ENCODE measurements around the gene NSD2. TPM values are rescaled to one million over a fixed set of nuclear protein-coding genes. Genes with fewer than 3 reads are reported as not detected.

NSD2 gene
- total RNA-seq, 1 experiment from 2014 or later, result 122 TPM

GRCh38 chr4:1822568-1823544, 48.3 kb upstream of the NSD2 start:
- peaks cover 1% of the 10 kb centered on the region; the same call in 1 of the 2 replicates for H3K36me3 ChIP-seq (ENCODE audit: control insufficient read depth, insufficient read depth, low read length)
- H3K9me3 Mint-ChIP-seq (ENCODE audit: unreplicated experiment), result no peaks in the 10 kb centered on the region
- H3K27me3 ChIP-seq (replicated peaks; ENCODE audit: control insufficient read depth, insufficient read depth, low read length), result no peaks in the 10 kb centered on the region
- intact Hi-C loops (cut with micrococcal nuclease; ENCODE audit: unreplicated experiment), result no loop called here
- no peaks in the 10 kb centered on the region for H3K9me3 ChIP-seq
- no peak for TF ChIP-seq CTCF (IDR thresholded peaks at IDR 0.05; ENCODE audit: insufficient read depth in 1 of 2, low read depth in 1 of 2, low read length in 1 of 2, severe bottlenecking in 1 of 2, unreplicated experiment in 1 of 2)
- no peak overlapping the region for H3K27ac Mint-ChIP-seq (ENCODE audit: unreplicated experiment)
- no peak for DNase-seq
- H3K27me3 Mint-ChIP-seq (ENCODE audit: insufficient read depth, unreplicated experiment), result no peaks in the 10 kb centered on the region
- H3K4me1 Mint-ChIP-seq (ENCODE audit: low read depth, unreplicated experiment), result no peaks in the 10 kb centered on the region
- ChIA-PET POLR2A (no interaction called here), CTCF (no interaction called here)
- peaks cover 53% of the 10 kb centered on the region for H3K36me3 Mint-ChIP-seq (ENCODE audit: insufficient read depth, unreplicated experiment)
- BruUV-seq (replicated peaks), result no TSS peak
- H3K4me3 ChIP-seq (ENCODE audit: low read depth, low read length), result no peak overlapping the region
- H3K4me3 Mint-ChIP-seq (ENCODE audit: unreplicated experiment), result no peak overlapping the region
- no peaks in the 10 kb centered on the region for H3K4me1 ChIP-seq

DNA sequence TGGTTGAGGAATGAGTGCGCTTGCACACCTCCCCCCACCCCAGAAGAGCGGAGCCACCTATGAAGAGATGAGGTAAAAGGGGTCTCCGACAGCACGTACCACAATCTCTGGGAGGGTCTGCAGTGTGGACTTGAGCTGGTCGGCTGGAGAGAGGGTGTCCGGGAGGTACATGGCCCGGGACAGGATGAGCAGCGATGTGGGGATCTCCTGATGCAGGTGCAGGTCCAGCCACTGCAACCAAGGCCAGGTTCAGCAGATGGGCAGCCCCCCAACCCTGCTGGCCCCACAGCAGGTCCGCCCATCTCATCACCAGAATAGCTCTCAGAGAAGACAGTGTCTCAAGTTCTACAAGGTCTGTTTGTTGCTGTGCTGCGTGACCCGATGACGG, 47.7 kb upstream of the NSD2 start:
- Histone ChIP-seq H3K9me3 (no peaks in the 10 kb centered on the region), H3K4me3 (ENCODE audit: low read depth, low read length) (no peak overlapping the region), H3K36me3 (ENCODE audit: control insufficient read depth, insufficient read depth, low read length) (peaks cover 1% of the 10 kb centered on the region; the same call in 1 of the 2 replicates), H3K4me1 (no peaks in the 10 kb centered on the region), H3K27me3 (replicated peaks; ENCODE audit: control insufficient read depth, insufficient read depth, low read length) (no peaks in the 10 kb centered on the region)
- Mint-ChIP-seq H3K9me3 (ENCODE audit: unreplicated experiment) (no peaks in the 10 kb centered on the region), H3K36me3 (ENCODE audit: insufficient read depth, unreplicated experiment) (peaks cover 46% of the 10 kb centered on the region), H3K4me1 (ENCODE audit: low read depth, unreplicated experiment) (no peaks in the 10 kb centered on the region), H3K27ac (ENCODE audit: unreplicated experiment) (no peak overlapping the region), H3K27me3 (ENCODE audit: insufficient read depth, unreplicated experiment) (no peaks in the 10 kb centered on the region), H3K4me3 (ENCODE audit: unreplicated experiment) (no peak overlapping the region)
- ChIA-PET POLR2A (no interaction called here), CTCF (no interaction called here)
- no peak for DNase-seq
- TF ChIP-seq CTCF (IDR thresholded peaks at IDR 0.05; ENCODE audit: insufficient read depth in 1 of 2, low read depth in 1 of 2, low read length in 1 of 2, severe bottlenecking in 1 of 2, unreplicated experiment in 1 of 2), result no peak
- intact Hi-C loops (cut with micrococcal nuclease; ENCODE audit: unreplicated experiment), result no loop called here
- BruUV-seq (replicated peaks), result no TSS peak

- no TSS peak for BruUV-seq (replicated peaks)
- peaks cover 1% of the 10 kb centered on the region; the same call in 1 of the 2 replicates for H3K36me3 ChIP-seq (ENCODE audit: control insufficient read depth, insufficient read depth, low read length)
- intact Hi-C loops (cut with micrococcal nuclease; ENCODE audit: unreplicated experiment), result no loop called here
Observed at GRCh38 chr4:1824746-1825145, 46.4 kb upstream of the NSD2 start.

More at GRCh38 chr4:1824746-1825145, 46.4 kb upstream of the NSD2 start:
- no peaks in the 10 kb centered on the region for H3K27me3 ChIP-seq (replicated peaks; ENCODE audit: control insufficient read depth, insufficient read depth, low read length)
- no peak for TF ChIP-seq CTCF (IDR thresholded peaks at IDR 0.05; ENCODE audit: insufficient read depth in 1 of 2, low read depth in 1 of 2, low read length in 1 of 2, severe bottlenecking in 1 of 2, unreplicated experiment in 1 of 2)
- Mint-ChIP-seq H3K27ac (ENCODE audit: unreplicated experiment) (no peak overlapping the region), H3K4me1 (ENCODE audit: low read depth, unreplicated experiment) (no peaks in the 10 kb centered on the region), H3K9me3 (ENCODE audit: unreplicated experiment) (peaks cover 5% of the 10 kb centered on the region), H3K27me3 (ENCODE audit: insufficient read depth, unreplicated experiment) (no peaks in the 10 kb centered on the region), H3K36me3 (ENCODE audit: insufficient read depth, unreplicated experiment) (peaks cover 44% of the 10 kb centered on the region), H3K4me3 (ENCODE audit: unreplicated experiment) (no peak overlapping the region)
- H3K9me3 ChIP-seq, result no peaks in the 10 kb centered on the region
- ChIA-PET CTCF (no interaction called here), POLR2A (no interaction called here)
- H3K4me3 ChIP-seq (ENCODE audit: low read depth, low read length), result no peak overlapping the region
- no peak for DNase-seq
- no peaks in the 10 kb centered on the region for H3K4me1 ChIP-seq
